Bronchial epithelial cell (primary cell): Measurements from ENCODE around the gene OR2K2. TPM values are rescaled to one million over a fixed set of nuclear protein-coding genes. Genes with fewer than 3 reads are reported as not detected.
A peak's percentile ranks its signal among the peaks of the same experiment; 100 is the strongest.

Source experiments
- DNase-seq: peaks from one replicate; pipeline ENCODE4 v3.0.0-alpha.2; 2010; ENCODE audit warnings: low read depth
- FAIRE-seq: peaks from 2 replicates; lab custom pipeline; 2011; peaks lifted over from hg19 to GRCh38; lab: Jason Lieb, UNC
- H3K27me3 ChIP-seq: 2 replicates; pipeline ENCODE4 v1.5.1; 2011; ENCODE audit warnings: low read length; ENCODE audit not compliant: control insufficient read depth, insufficient read depth
- H3K36me3 ChIP-seq: 2 replicates; pipeline ENCODE4 v1.5.1; 2011; ENCODE audit warnings: low read length; ENCODE audit not compliant: control insufficient read depth, insufficient read depth
- H3K4me3 ChIP-seq: 2 replicates; pipeline ENCODE4 v1.5.1; 2011; ENCODE audit warnings: mild to moderate bottlenecking, low read depth, low read length, control low read depth
- CTCF ChIP-seq: IDR thresholded peaks from 2 replicates; pipeline ENCODE4 v1.5.1; 2011; ENCODE audit warnings: mild to moderate bottlenecking, moderate library complexity, low read length, control low read depth, inconsistent platforms; ENCODE audit not compliant: insufficient read depth, severe bottlenecking
- total RNA-seq: library from RNA; depleted of rRNA; stranded (reverse); fragments of >200 nt; gene quantifications from 2 replicates; pipeline ENCODE4 v1.2.1, GENCODE V29; 2014

Gene OR2K2
- total RNA-seq: not detected in 2 replicates

GRCh38 chr9:111330124-111330523, at the start of gene OR2K2:
TSS of gene OR2K2 (minus strand) at chr9:111330224. CDS start at chr9:111328433, 1,791 bp downstream.
- TF ChIP-seq CTCF: no peak
- DNase-seq (no peak), FAIRE-seq (no peak)
- Histone ChIP-seq H3K27me3 (no peaks in the 10 kb centered on the region), H3K4me3 (no peak within 1 kb of the TSS), H3K36me3 (no peaks in the 10 kb centered on the region)

DNA sequence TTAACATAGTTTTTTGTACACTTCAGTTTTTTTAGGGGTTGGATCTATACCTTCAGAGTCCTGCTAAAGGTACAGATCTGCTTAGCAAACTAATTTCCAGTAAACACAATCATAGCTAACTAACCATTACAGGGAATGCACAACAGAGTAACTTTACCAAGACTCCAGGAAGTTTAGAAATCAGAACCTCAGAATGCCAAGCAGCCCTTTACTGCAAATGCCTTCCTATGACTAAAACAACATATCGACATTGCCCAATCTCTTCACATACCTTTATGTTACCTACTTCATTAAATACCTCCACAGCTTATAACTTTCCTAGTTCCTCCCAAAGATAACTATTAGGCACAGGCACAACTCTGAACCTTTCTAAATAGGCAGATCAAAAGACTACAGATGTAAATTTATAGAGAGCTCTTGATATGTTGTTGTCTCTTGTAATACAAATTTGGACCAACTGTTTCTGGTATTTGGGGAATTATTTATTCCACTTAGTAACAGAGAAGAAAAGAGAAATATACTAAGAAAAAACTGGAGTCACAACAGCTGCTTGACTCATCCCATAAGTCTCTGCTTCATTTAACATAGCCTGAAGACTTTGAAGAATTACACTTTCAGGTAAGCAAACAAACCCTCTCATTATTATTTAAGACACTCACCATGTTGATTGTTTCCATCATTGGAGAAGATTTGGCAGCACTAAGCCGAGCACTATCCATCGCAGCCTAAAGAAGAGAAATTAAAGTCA, 46.0 kb upstream of the OR2K2 start:
- Histone ChIP-seq H3K27me3 (no peaks in the 10 kb centered on the region), H3K36me3 (peaks cover 13% of the 10 kb centered on the region), H3K4me3 (no peak overlapping the region)
- FAIRE-seq: no peak
- DNase-seq: peak; percentile 87
- no peak for TF ChIP-seq CTCF

DNA sequence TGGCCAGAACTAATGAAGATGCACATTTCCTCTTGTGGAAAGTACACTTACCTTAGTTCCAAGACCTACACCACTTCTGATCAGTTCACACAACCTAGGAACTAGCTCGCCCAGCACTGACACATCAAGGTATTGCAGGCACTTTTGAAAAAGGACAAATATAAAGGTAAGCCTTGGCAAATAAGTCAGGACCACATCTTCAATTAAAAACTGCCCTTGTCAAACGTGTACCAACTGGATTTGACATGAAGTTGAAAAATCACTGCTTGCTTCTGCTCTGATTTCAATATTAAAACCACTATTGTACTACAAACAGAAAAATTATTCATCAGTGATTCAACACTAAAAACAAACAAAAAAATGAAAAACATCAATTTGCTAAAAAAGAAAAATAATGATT, 45.0 kb upstream of the OR2K2 start:
- Histone ChIP-seq H3K27me3 (no peaks in the 10 kb centered on the region), H3K36me3 (peaks cover 14% of the 10 kb centered on the region), H3K4me3 (no peak overlapping the region)
- DNase-seq (peak; percentile 78), FAIRE-seq (no peak)
- TF ChIP-seq CTCF: no peak

- no peak for TF ChIP-seq CTCF
- FAIRE-seq: no peak
- Histone ChIP-seq H3K4me3 (no peak overlapping the region), H3K27me3 (no peaks in the 10 kb centered on the region), H3K36me3 (peaks cover 22% of the 10 kb centered on the region)
- no peak for DNase-seq
Observed at GRCh38 chr9:111372297-111372696, 42.3 kb upstream of the OR2K2 start.

GRCh38 chr9:111366978-111367377, 37.0 kb upstream of the OR2K2 start:
- H3K4me3 ChIP-seq: no peak overlapping the region
- no peak for DNase-seq
- no peak for TF ChIP-seq CTCF
- FAIRE-seq: no peak
- peaks cover 17% of the 10 kb centered on the region for H3K36me3 ChIP-seq
- H3K27me3 ChIP-seq: no peaks in the 10 kb centered on the region

DNA sequence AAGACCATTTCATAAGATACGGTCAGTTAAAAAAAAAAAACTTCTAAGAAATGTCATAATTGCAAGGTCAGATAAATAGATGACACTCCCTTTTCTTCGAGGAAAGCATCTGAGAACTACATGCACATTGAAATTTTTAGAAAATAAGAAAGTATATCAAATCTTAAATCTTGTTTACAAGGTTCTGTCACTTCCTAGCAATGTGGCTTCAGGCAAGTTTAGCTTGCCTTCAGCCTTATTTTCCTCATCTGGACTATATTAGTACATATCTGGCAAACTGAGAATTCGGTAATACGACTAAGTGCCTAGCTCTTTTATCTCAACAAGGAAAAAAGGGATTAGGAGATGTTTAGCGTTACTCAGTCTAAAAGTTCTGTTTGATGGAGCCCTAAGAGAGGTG, 32.5 kb upstream of the OR2K2 start:
- TF ChIP-seq CTCF: no peak
- H3K27me3 ChIP-seq: no peaks in the 10 kb centered on the region
- H3K36me3 ChIP-seq: peaks cover 7% of the 10 kb centered on the region
- no peak for DNase-seq
- no peak for FAIRE-seq
- H3K4me3 ChIP-seq: no peak overlapping the region
